ENCODE results near the gene UBE2I. TPM values are rescaled to one million over a fixed set of nuclear protein-coding genes. Genes with fewer than 3 reads are reported as not detected.
A peak's percentile ranks its signal among the peaks of the same experiment; 100 is the strongest.
"Not testable (repeated sequence)": the region's sequence is repeated elsewhere in the genome, so short reads cannot be mapped to it uniquely, and the experiment has no call there.

Gene UBE2I
- polyA plus RNA-seq, 10 donors = 89.9 to 116 (median 99.7) TPM

GRCh38 chr16:1327619-1327947 lies 18.1 kb downstream of the UBE2I start:
- DNase-seq = no peak

- not testable (repeated sequence) for DNase-seq
These were observed 18.7 kb downstream of the UBE2I start for GRCh38 chr16:1328136-1328535.

- DNase-seq = not testable (repeated sequence)
These were observed 19.5 kb downstream of the UBE2I start for GRCh38 chr16:1328961-1329360.

- no peak for DNase-seq
These were observed 21.0 kb downstream of the UBE2I start for GRCh38 chr16:1330260-1330914.

- DNase-seq = no peak
These were observed 21.7 kb downstream of the UBE2I start for GRCh38 chr16:1330931-1331711.

GRCh38 chr16:1331712-1332617 lies 22.5 kb downstream of the UBE2I start:
- DNase-seq = peak in 2 of 3 donors; percentile 32 to 66

- no peak for DNase-seq
These were observed 23.2 kb downstream of the UBE2I start for GRCh38 chr16:1332618-1333148.

- no peak for DNase-seq
These were observed 23.8 kb downstream of the UBE2I start, which contains the start of gene BAIAP3 for GRCh38 chr16:1333149-1333812. BAIAP3 (plus strand) TSS chr16:1333645; CDS start chr16:1338550, 4,905 bp downstream.

- DNase-seq = no peak
These were observed 24.6 kb downstream of the UBE2I start for GRCh38 chr16:1333854-1334700.

GRCh38 chr16:1334739-1335138 lies 25.3 kb downstream of the UBE2I start:
- no peak for DNase-seq

GRCh38 chr16:1335211-1335971 lies 26.0 kb downstream of the UBE2I start:
- DNase-seq = no peak

- no peak for DNase-seq
These were observed 26.6 kb downstream of the UBE2I start for GRCh38 chr16:1335996-1336395.

GRCh38 chr16:1336619-1337018 lies 27.2 kb downstream of the UBE2I start:
- no peak for DNase-seq

GRCh38 chr16:1337486-1337885 lies 28.1 kb downstream of the UBE2I start:
- DNase-seq = no peak

- no peak for DNase-seq
These were observed 28.8 kb downstream of the UBE2I start for GRCh38 chr16:1338119-1338730.

GRCh38 chr16:1338855-1339675 lies 29.6 kb downstream of the UBE2I start:
- no peak for DNase-seq

- no peak for DNase-seq
These were observed 31.5 kb downstream of the UBE2I start for GRCh38 chr16:1340730-1341494.
